HG03378 (cell line): Measurements from ENCODE around the gene VPS54.
"Not testable (repeated sequence)": the region's sequence is repeated elsewhere in the genome, so short reads cannot be mapped to it uniquely, and the experiment has no call there.

Experiments used
- ATAC-seq: cut with Tn5 transposase; IDR thresholded peaks from one replicate; pipeline ENCODE4 v1.9.1; 2021; ENCODE audit warnings: mild to moderate bottlenecking, moderate library complexity; ENCODE audit not compliant: unreplicated experiment

The VPS54 gene

DNA sequence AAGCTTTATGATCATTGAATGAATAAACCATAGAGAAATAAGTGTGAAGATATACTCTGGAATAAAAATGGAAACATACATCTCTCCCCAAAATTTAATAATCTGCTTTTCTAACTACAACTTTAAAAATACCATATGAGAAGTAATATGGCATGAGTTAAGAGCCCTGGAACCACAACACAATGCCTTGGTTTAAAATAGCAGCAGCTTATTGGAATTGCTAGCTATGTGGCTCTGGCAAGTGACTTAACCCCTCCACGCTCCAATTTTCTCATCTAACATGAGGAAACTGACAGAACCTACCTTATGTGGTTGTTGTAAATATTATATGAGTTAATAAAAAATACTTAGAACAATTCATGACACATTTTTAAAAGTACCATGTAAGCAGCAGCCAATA, 76.4 kb downstream of the VPS54 start:
- no peak for ATAC-seq

DNA sequence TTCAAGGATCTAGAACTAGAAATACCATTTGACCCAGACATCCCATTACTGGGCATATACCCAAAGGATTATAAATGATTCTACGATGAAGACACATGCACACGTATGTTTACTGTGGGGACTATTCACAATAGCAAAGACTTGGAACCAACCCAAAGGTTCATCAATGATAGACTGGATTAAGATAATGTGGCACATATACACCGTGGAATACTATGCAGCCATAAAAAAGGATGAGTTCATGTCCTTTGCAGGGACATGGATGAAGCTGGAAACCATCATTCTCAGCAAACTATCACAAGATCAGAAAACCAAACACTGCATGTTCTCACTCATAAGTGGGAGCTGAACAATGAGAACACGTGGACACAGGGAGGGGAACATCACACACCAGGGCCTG, 87.1 kb downstream of the VPS54 start:
- ATAC-seq = not testable (repeated sequence)

DNA sequence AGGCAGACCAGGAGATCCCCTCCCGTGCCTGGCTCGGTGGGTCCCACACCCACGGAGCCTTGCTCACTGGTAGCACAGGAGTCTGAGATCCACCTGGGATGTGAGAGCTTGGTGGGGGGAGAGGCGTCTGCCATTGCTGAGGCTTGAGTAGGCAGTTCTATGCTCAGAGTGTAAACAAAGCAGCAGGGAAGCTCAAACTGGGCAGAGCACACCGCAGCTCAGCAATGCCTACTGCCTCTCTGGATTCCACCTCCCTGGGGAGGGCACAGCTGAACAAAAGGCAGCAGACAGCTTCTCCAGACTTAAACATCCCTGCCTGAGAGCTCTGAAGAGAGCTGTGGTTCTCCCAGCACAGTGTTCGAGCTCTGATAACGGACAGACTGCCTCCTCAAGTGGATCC, 92.4 kb downstream of the VPS54 start:
- no peak for ATAC-seq

DNA sequence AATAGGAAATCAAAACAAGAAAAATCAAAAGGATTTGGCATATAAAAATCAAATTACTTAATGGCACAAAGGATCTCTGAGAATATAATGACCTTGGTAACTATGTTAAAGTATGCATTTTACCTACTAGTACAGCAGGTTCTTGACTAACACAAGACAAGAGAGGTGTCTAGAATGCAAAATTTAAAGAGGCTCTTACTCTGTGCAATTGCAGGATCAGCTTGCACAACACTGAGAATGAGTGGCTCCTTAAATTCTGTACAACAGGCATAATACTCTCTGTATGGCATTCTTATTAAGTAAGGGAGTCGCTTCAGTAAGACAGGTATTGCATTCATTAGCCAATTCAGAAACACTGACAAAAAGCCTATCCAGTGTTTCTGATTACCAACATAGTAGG, 104.9 kb downstream of the VPS54 start:
- ATAC-seq = no peak

DNA sequence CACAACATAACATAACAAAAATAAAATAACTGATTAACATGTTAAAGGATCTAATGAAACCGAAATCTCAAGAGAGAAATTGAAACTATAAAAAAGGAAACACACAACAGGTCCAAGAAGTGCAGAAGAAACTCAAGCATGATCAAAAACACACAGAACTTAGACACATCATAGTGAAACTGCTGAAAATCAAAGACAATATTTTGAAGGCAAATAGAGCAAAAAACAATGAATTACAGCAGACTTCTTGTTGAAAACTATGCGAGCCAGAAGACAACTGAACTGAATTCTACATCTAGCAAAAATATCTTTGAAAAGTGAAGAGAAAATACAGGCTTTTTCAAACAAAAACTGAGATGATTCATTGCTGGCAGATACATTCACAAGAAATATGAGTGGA, 116.2 kb downstream of the VPS54 start:
- peak; percentile 66 for ATAC-seq

DNA sequence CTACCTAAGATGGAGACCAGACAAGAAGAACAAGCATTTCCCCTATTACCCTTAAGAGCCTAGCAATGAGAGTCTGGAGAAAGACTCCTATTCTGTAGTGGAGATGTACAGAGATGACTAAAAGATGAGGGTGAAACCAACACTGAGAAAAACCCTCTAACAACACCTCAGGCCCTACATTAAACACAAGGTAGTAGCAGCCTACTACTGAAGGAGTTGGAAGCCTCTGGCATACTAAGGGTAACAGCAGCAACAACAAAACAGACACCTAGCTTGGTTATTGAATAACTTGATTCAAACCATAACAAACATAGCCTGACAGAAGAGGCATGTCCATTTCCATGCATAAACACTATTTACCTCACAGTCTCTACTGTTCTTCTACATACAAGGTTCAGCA, 117.1 kb downstream of the VPS54 start:
- no peak for ATAC-seq

DNA sequence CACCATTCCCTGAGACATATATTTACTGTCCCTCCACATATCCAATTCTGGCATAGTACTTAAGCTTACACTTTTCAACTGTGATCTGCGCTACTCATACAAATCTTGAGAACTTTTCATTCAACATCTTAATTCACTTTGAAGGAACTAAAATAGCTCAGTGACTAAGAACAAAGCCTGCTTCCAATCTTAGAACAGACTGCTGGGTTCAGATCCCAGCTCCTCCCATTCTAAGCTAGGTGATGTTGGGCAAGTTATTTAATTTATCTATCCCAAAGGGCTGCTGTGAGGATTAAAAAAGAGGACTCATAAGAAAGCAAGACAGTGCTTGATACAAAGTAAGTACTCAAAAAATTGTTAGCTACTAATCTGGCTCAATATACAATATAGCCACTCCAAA, 119.6 kb downstream of the VPS54 start:
- no peak for ATAC-seq

DNA sequence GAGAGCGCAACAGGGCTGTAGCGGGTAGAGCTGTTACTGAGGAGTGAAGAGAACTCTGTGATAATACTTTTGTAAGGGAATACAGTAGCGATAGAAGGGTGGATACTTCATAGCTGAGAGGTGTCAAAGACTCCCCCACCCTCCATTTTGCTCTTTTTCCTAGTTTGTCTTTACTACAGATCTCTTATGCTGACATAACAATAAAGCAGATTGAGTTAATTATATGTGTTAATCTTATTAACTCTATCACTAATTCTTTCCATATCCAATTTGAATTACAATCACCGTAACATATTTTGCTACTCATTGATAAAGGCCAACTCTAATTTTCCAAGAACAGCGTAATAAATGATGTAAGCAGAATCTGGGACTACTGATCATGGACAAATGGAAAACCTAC, 120.4 kb downstream of the VPS54 start:
- no peak for ATAC-seq

DNA sequence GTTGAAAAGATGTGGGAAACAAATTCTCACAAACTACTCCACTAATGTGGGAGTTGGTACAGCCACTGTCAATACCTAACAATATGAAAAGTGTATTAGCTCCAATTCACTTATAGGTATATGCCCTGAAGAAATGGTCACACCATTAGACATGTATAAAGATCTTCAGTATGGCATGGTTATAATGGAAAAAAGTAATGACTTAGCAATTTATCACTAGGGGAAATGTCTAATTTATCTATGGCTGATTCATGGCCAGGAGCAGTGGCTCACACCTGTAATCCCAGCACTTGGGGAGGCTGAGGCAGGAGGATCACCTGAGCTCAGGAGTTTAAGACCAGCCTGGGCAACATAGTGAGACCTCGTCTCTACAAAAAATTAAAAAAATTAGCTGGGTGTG, 125.1 kb downstream of the VPS54 start:
- ATAC-seq = no peak

DNA sequence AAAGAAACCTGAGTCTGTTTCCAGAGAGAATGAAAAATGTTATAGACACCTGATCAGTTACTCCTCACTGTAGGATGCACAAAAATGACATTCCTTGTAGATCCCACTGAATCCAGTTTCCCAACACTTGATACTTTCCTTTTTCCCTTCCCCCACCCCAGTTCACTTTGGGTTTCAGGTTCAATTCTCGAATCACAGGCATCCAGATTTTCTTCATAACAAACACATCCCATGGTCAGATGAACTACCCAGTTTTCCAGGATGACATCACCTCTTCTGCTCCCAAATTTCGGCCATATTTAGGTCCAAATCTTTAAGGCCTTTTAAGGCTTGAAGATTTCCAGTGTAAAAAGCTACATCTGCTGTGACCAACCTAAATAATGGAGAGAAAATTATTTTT, 126.1 kb downstream of the VPS54 start:
- ATAC-seq = no peak

DNA sequence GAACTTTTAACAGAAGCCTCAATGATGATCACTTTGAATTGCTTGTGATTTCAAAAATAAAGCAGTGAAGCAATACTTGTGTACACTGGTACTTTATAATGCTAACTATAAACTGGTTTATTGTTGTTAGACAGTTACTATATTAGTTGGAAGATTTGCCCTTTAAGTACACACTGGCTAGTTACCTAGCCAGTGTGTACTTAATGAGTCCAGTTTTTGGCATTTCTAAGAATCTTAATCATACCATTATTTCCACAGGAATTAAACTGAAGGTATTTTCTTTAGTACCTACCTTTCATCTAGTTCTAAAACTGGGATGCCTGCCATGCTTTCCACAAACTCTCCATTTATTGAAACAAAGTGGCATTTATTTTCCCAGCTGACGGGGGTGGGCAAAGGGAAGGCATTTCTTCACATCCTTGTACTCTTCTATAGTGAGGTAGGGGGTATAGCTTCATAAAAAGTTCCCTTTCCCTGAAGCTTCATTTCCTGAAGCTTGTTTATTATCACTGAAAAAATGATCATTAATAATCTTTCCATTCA, 127.7 kb downstream of the VPS54 start:
- ATAC-seq = no peak

DNA sequence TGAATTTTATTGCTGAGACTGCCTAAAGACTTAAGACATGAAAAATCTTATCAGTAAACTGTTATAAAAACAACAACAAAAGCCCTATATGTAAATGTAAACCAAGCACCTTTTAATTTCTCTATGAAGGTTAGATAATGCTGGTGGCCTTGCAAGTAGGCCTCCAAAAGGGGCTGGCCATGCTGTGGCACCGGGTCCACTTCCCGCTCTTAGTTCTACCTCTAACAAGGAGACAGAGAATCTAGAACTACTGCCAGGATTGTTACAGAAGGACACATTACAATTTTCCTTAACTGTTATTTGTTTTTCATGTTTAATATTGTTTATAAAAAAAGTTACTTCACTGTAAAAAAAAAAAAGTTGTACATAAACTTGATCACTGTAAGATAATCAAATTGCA, 128.6 kb downstream of the VPS54 start:
- no peak for ATAC-seq

DNA sequence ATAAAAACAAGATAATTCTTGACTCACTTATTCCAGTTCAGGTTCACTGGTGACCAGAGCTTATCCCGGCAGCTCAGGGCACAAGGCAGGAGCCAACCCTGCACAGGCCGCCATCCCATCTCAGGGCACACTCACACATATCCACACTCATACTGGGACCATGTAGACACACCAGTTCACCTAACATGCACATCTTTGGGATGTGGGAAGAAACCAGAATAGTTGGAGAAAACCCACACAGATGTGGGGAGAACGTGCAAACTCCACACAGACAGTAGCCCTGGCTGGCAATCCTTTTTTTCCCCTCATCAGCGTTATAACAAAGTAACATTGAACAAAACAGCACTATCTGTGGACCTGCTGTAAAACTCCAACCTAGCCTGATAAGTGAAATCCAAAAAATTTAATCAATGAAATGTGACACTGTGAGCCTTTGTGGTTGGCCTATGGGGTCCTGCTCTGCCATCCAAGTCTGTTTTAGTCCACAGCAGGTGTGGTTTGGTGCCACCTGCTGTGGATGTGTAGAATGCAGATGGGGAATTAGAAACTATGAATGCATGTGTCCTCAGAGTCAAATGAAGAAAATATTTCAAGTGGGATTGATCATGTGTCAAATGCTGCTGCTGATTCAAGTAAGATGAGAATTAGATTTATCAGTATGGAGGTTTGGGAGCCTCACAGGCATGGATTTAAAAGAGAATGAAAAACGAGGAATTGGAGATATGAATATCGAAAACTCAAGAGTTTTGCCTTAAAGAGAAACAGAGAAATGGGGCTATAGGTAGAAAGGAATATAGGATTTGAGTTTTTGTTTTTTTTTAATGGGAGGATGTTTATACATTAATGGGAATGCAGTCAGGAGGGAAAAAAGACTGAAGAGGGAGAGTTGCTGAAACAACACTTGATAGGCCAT, 130.5 kb downstream of the VPS54 start:
- peak; percentile 76 for ATAC-seq

DNA sequence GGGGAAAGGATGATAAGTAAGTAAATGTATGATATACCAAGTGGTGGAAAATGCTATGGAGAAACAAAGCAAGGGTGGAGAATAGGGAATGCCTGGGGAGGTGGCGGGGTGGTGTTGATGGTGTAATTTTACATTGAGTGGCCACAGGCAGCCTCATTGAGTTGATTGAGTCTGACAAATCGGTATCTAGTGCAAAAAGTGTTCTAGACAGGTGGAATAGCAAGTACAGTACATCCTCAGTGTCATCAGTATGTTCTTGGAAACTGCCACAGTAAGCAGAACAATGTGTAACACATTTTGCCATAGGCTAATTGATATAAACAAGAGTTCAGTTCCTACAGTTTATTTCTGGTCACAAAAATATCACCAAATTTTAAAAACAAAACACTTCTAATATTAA, 131.2 kb downstream of the VPS54 start:
- no peak for ATAC-seq

DNA sequence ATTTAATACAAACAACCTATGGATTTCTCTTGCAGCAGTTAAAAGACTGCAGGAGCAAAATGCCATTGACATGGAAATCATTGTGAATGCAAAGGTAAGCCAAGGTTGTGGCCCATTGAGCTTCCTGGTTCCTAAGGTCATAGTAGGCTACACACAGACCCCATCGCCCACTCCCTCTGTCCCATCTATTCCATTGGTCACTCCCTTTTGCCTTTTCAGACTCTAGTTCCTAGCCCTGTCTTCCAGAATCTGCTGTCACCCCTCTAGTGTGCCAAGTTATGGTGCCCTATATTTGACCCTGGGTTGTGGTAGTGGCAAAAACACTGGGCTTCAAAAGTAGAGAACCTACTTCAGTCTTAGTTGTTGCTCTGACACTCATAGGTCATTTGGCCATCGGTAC, 132.8 kb downstream of the VPS54 start:
- no peak for ATAC-seq

DNA sequence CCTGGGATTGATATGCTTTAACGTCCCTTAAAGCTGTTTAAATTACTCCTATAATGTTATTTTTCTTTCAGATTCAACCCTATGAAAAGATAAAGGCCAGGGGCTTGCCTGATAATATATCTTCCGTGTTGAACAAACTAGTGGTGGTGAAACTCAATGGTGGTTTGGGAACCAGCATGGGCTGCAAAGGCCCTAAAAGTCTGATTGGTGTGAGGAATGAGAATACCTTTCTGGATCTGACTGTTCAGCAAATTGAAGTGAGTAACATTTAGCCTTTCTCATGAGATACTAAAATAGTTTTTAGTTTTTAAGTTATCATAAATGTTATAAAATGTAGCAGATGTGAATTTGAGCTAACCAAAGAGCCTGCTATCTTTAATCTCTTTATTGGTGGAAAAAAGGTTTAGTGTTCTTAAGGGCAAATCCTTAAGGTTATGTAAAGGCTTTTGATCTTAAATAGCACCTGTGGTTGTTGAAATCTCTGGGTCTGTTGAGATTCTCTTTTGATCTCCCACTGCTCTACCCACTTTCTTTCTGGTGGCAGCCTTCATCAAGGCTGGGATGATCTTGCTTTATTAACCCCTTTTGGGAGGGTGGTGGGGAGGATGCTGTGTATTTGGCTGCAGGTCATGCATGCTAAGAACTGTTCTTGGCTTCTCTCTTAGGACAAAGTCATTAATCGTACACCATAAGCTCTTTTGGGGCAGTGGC, 136.7 kb downstream of the VPS54 start:
- ATAC-seq = no peak

DNA sequence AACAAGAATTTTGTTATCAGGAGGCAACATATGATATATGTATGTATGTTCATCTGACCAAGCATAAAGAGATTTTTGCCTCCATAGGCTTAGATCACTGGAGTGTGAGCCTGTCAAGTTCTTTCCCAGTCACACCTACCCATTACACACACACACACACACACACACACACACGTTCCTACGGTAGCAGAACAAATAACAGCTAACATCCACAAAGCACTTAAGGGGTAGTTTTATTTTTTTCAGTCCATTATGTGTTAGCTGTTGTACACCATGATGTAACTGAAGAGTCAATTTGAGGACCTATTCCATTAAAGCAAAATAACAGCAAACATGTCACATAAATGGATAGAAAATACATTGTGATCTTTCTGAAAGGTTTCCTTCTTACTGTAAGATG, 138.0 kb downstream of the VPS54 start:
- ATAC-seq = no peak

DNA sequence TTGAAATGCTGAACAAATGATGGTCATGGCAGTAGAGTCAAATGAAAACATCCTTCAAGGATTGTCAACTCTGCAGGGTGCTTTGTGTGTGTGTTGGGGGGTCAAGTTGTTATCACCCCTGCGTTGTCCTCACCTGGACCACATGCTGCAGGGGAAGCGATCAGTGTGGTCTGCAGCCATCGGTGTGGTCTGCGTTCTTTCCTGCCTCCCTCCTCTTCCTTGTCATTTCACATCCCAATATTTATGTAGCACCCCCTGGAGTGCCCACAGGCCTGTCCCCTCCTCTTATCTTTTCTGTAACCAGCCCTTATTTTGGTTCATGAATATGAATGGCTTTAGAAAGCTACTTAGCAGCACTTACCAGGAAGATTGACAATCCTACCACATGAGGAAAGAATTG, 138.6 kb downstream of the VPS54 start:
- no peak for ATAC-seq

DNA sequence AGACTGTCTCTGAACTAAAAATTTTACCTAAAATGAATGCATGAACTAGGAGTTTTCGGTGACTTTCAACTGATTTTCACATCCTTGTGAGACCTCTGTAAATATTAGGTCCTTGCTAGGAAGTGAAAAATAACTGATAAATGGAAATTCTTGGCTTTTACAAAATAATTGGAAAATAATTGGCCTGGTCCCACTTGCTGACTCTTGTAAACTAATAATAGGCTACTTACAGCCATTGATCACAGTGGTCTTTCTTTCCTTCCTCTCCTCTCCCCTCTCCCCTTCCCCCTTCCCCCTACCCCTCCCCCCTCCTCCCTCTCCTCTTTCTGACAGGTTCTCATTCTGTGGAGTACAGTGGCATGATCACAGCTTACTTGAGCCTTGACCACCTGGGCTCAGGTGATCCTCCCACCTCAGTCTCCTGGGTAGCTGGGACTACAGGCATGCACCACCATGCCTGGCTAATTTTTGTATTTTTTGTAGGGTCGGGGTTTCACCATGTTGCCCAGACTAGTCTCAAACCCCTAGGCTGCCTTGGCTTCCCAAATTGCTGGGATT, 139.3 kb downstream of the VPS54 start:
- ATAC-seq = no peak

DNA sequence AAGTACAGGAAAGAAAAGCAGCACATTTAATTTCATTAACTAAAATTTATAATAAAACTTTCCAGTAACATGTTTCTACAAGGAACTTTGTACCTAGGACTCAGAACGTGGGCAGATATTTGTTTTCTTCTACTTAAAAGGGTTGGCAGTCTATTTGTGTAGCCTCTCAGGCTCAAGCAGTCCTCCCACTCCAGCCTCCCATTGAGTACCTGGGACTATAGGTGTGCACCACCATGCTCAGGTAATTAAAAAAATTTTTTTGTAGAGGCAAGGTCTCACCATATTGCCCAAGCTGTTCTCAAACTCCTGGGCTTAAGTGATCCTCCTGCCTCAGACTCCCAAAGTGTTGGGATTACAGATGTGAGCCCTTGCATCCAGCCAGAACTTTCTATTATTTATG, 140.7 kb downstream of the VPS54 start:
- no peak for ATAC-seq

DNA sequence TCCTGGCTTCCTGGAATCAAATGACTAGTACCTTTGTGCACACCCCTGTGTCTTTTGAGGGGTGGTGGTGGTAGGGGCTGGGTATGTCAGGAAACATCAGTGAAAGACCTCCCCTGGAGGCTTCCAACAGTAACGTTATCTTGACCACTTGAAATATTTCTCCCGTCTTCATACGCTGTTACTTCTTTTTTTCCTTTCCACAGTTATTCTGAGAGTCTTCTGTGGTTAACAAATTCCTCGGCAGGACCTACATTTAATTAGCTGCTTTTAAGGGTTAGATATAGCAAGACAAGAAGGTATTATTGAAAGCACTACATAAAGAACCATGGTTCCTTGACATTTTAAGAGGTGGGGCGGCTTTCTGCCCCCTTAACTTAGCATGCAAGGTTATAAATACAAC, 142.9 kb downstream of the VPS54 start:
- ATAC-seq = no peak
